Measurements from ENCODE around the gene SLC34A2. TPM values are rescaled to one million over a fixed set of nuclear protein-coding genes. Genes with fewer than 3 reads are reported as not detected.

Gene SLC34A2
- total and polyA plus RNA-seq, 2 of the 8 experiments (the other 6 are each of a cell fraction or from before 2014, with no cell fraction given), result 2.2 to 2.9 TPM

DNA sequence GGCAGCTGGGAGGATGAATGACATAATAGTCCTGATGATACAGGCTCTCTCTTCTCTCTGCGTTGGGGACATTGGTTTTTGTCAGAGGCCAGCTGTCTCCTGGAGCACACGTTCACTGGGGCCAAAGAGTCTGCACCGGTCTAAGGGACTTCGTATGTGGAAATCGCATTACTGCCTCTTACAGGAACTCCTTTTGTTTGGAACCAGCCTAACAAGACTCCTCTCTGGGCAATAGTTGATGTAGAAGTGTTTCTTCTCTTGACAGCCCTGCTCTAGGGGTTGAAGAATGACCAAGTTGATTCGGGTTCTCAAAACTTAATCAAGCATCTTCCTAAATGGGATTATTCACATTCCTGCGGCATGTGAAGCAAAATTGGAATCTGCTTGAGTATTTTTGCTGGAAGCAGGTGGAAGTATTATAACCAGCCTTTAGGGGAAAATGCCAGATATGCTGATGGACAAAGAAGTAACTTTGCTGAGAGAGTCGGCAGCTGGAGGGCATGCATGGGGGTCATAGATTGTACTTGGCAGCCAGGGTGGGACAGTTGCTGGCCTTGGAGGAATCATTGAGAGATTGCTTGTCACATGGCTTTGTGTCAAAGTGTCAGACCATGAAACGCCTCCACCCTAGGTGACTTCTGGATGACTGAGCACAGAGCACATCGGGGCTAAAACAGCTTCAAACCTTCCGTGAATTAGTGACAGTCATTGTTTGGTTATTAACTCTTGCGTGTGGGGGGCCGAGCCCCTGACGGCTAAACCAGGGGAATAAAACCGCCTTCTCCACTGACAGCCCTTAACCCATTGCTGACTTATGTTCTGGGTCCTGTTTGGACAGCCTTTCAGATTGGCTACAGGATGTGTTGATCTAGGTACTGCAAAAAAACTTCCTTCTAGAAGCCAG lies 34.4 kb upstream of the SLC34A2 start (continued):
- TF ChIP-seq, protein P1, sequence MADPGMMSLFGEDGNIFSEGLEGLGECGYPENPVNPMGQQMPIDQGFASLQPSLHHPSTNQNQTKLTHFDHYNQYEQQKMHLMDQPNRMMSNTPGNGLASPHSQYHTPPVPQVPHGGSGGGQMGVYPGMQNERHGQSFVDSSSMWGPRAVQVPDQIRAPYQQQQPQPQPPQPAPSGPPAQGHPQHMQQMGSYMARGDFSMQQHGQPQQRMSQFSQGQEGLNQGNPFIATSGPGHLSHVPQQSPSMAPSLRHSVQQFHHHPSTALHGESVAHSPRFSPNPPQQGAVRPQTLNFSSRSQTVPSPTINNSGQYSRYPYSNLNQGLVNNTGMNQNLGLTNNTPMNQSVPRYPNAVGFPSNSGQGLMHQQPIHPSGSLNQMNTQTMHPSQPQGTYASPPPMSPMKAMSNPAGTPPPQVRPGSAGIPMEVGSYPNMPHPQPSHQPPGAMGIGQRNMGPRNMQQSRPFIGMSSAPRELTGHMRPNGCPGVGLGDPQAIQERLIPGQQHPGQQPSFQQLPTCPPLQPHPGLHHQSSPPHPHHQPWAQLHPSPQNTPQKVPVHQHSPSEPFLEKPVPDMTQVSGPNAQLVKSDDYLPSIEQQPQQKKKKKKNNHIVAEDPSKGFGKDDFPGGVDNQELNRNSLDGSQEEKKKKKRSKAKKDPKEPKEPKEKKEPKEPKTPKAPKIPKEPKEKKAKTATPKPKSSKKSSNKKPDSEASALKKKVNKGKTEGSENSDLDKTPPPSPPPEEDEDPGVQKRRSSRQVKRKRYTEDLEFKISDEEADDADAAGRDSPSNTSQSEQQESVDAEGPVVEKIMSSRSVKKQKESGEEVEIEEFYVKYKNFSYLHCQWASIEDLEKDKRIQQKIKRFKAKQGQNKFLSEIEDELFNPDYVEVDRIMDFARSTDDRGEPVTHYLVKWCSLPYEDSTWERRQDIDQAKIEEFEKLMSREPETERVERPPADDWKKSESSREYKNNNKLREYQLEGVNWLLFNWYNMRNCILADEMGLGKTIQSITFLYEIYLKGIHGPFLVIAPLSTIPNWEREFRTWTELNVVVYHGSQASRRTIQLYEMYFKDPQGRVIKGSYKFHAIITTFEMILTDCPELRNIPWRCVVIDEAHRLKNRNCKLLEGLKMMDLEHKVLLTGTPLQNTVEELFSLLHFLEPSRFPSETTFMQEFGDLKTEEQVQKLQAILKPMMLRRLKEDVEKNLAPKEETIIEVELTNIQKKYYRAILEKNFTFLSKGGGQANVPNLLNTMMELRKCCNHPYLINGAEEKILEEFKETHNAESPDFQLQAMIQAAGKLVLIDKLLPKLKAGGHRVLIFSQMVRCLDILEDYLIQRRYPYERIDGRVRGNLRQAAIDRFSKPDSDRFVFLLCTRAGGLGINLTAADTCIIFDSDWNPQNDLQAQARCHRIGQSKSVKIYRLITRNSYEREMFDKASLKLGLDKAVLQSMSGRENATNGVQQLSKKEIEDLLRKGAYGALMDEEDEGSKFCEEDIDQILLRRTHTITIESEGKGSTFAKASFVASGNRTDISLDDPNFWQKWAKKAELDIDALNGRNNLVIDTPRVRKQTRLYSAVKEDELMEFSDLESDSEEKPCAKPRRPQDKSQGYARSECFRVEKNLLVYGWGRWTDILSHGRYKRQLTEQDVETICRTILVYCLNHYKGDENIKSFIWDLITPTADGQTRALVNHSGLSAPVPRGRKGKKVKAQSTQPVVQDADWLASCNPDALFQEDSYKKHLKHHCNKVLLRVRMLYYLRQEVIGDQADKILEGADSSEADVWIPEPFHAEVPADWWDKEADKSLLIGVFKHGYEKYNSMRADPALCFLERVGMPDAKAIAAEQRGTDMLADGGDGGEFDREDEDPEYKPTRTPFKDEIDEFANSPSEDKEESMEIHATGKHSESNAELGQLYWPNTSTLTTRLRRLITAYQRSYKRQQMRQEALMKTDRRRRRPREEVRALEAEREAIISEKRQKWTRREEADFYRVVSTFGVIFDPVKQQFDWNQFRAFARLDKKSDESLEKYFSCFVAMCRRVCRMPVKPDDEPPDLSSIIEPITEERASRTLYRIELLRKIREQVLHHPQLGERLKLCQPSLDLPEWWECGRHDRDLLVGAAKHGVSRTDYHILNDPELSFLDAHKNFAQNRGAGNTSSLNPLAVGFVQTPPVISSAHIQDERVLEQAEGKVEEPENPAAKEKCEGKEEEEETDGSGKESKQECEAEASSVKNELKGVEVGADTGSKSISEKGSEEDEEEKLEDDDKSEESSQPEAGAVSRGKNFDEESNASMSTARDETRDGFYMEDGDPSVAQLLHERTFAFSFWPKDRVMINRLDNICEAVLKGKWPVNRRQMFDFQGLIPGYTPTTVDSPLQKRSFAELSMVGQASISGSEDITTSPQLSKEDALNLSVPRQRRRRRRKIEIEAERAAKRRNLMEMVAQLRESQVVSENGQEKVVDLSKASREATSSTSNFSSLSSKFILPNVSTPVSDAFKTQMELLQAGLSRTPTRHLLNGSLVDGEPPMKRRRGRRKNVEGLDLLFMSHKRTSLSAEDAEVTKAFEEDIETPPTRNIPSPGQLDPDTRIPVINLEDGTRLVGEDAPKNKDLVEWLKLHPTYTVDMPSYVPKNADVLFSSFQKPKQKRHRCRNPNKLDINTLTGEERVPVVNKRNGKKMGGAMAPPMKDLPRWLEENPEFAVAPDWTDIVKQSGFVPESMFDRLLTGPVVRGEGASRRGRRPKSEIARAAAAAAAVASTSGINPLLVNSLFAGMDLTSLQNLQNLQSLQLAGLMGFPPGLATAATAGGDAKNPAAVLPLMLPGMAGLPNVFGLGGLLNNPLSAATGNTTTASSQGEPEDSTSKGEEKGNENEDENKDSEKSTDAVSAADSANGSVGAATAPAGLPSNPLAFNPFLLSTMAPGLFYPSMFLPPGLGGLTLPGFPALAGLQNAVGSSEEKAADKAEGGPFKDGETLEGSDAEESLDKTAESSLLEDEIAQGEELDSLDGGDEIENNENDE (IDR thresholded peaks at IDR 0.05; ENCODE audit: insufficient replicate concordance, low read length), result no peak
- TF ChIP-seq BACH1 (IDR thresholded peaks at IDR 0.05; ENCODE audit: low read length) (no peak), KDM1A (IDR thresholded peaks at IDR 0.05; ENCODE audit: borderline replicate concordance, low read length) (no peak), ZNF274 (IDR thresholded peaks at IDR 0.05; ENCODE audit: borderline replicate concordance, extremely low read depth, low read length) (no peak), POLR2AphosphoS5 (IDR thresholded peaks at IDR 0.05; ENCODE audit: low read depth, low read length) (no peak)
- TF ChIP-seq, protein P2, sequence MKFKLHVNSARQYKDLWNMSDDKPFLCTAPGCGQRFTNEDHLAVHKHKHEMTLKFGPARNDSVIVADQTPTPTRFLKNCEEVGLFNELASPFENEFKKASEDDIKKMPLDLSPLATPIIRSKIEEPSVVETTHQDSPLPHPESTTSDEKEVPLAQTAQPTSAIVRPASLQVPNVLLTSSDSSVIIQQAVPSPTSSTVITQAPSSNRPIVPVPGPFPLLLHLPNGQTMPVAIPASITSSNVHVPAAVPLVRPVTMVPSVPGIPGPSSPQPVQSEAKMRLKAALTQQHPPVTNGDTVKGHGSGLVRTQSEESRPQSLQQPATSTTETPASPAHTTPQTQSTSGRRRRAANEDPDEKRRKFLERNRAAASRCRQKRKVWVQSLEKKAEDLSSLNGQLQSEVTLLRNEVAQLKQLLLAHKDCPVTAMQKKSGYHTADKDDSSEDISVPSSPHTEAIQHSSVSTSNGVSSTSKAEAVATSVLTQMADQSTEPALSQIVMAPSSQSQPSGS (IDR thresholded peaks at IDR 0.05; ENCODE audit: low read length), result no peak
- TF ChIP-seq, protein P3, sequence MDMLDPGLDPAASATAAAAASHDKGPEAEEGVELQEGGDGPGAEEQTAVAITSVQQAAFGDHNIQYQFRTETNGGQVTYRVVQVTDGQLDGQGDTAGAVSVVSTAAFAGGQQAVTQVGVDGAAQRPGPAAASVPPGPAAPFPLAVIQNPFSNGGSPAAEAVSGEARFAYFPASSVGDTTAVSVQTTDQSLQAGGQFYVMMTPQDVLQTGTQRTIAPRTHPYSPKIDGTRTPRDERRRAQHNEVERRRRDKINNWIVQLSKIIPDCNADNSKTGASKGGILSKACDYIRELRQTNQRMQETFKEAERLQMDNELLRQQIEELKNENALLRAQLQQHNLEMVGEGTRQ (IDR thresholded peaks at IDR 0.05; ENCODE audit: low read length), result no peak

Measured in H1 (cell line).